Peyer's patch (tissue), 4 donors: ENCODE measurements around the gene ANKS1A. TPM values are rescaled to one million over a fixed set of nuclear protein-coding genes. Genes with fewer than 3 reads are reported as not detected.
"Not testable (repeated sequence)": the region's sequence is repeated elsewhere in the genome, so short reads cannot be mapped to it uniquely, and the experiment has no call there.

Experiments
- DNase-seq, 3 donors: peaks; one replicate each; pipeline ENCODE4 v3.0.0-alpha.2; 2017 to 2019
- H3K27ac ChIP-seq, 4 donors: fragments of 200-600 bp; sonication (generic); one replicate each; pipeline ENCODE4 v1.5.1; 2016 to 2019
- H3K27me3 ChIP-seq, 2 donors: fragments of 200-600 bp; sonication (generic); one replicate each; pipeline ENCODE4 v1.5.1; 2019
- H3K36me3 ChIP-seq, 3 donors: fragments of 200-600 bp; sonication (generic); one replicate each; pipeline ENCODE4 v1.5.1; 2016 to 2019
- H3K4me1 ChIP-seq, 4 donors: fragments of 200-600 bp; sonication (generic); one replicate each; pipeline ENCODE4 v1.5.1; 2016 to 2019
- H3K4me3 ChIP-seq, 4 donors: fragments of 200-600 bp; sonication (generic); 1 replicate in 3 of 4; 2 replicates in 1 of 4; pipeline ENCODE4 v1.5.1; 2016 to 2019; ENCODE audit warnings: mild to moderate bottlenecking in 1 of 4
- H3K9me3 ChIP-seq, 4 donors: fragments of 200-600 bp; sonication (generic); one replicate each; pipeline ENCODE4 v1.5.1; 2016 to 2019; ENCODE audit warnings: mild to moderate bottlenecking in 1 of 4
- POLR2A ChIP-seq, 2 donors: fragments of 450-650 bp; IDR thresholded peaks; one replicate each; pipeline ENCODE4 v1.5.1; 2017; ENCODE audit warnings: antibody characterized with exemption in 2 of 2, mild to moderate bottlenecking in 2 of 2, moderate library complexity in 2 of 2
- total RNA-seq, 4 donors: library from RNA; depleted of rRNA; stranded (reverse); fragments of >200 nt; gene quantifications; one replicate each; pipeline ENCODE4 v1.1.0, GENCODE V29; 2016
- TF ChIP-seq, protein P1 (sequence below), 6 experiments: fragments of 450-650 bp in 4 of 6; fragments of 200-600 bp in 2 of 6; sonication (generic) in 1 of 6; IDR thresholded peaks; one replicate each; pipeline ENCODE4 v1.5.1; 2017 to 2019; ENCODE audit warnings: antibody characterized with exemption in 6 of 6, mild to moderate bottlenecking in 3 of 6, moderate library complexity in 1 of 6

Gene ANKS1A
- total RNA-seq, 4 donors from 2014 or later, result 24.3 to 42.1 (median 31.9) TPM

DNA sequence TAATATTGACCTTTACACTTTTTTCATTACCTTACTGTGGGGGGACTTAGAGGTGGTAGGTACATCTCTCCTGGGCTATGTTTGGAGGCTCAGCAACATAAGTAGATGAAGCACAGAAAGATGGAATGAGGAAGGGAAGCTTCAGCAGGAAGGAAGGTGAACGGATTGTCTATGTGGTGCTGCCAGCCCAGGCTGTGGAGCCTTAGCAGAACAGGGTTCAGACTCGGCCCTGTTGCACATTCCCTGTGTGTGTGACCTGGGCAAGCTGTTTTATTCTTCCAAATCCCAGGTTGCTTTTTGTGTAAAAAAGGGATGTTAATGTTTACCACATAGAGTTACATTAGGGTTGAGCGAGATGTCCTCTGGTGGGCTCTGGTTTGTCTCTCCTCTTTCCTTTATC, 41.2 kb downstream of the ANKS1A start:
- Histone ChIP-seq H3K36me3 (no peaks in the 10 kb centered on the region), H3K27ac (no peak overlapping the region), H3K9me3 (no peaks in the 10 kb centered on the region), H3K27me3 (no peaks in the 10 kb centered on the region), H3K4me3 (no peak overlapping the region), H3K4me1 (no peaks in the 10 kb centered on the region)
- DNase-seq, result no peak
- no peak for TF ChIP-seq POLR2A (IDR thresholded peaks at IDR 0.05)
- TF ChIP-seq, protein P1, sequence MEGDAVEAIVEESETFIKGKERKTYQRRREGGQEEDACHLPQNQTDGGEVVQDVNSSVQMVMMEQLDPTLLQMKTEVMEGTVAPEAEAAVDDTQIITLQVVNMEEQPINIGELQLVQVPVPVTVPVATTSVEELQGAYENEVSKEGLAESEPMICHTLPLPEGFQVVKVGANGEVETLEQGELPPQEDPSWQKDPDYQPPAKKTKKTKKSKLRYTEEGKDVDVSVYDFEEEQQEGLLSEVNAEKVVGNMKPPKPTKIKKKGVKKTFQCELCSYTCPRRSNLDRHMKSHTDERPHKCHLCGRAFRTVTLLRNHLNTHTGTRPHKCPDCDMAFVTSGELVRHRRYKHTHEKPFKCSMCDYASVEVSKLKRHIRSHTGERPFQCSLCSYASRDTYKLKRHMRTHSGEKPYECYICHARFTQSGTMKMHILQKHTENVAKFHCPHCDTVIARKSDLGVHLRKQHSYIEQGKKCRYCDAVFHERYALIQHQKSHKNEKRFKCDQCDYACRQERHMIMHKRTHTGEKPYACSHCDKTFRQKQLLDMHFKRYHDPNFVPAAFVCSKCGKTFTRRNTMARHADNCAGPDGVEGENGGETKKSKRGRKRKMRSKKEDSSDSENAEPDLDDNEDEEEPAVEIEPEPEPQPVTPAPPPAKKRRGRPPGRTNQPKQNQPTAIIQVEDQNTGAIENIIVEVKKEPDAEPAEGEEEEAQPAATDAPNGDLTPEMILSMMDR (IDR thresholded peaks at IDR 0.05), result no peak

DNA sequence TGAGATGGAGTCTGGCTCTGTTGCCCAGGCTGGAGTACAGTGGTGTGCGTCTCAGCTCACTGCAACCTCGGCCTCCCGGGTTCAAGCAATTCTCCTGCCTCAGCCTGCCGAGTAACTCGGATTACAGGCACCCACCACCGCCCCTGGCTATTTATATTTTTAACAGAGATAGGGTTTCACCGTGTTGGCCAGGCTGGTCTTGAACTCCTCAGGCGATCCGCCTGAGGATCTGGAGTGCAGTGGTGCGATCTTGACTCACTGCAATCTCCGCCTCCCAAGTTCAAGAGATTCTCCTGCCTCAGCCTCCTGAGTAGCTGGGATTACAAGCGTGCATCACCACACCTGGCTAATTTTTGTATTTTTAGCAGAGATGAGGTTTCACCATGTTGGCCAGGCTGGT, 43.1 kb downstream of the ANKS1A start:
- H3K4me1 ChIP-seq, H3K9me3 ChIP-seq: not testable (repeated sequence)

DNA sequence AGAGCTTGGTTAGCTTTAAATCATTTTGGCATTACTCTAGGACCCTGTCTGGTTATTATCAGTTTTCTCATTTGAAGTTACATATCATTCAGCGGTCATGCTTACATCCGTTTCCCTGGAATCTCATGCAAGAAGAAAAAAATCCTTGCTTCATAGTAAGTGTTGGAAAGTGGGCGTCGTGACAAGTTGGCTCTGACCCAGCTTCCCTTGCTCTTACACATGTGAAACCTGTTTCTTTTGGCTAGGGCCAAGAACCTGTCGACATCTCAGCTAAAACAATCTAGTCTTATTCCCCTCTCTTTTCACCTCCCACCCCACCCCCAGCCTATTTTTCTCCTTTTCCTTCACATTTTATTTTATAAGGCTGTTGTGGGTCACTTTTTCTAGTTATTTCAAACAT, 45.5 kb downstream of the ANKS1A start:
- no peaks in the 10 kb centered on the region for H3K36me3 ChIP-seq
- H3K4me3 ChIP-seq, result no peak overlapping the region
- no peaks in the 10 kb centered on the region for H3K27me3 ChIP-seq
- no peak overlapping the region for H3K27ac ChIP-seq
- H3K4me1 ChIP-seq, result peaks cover 0 to 3% (median 0%) of the 10 kb centered on the region in 4 donors
- no peaks in the 10 kb centered on the region for H3K9me3 ChIP-seq
- no peak for DNase-seq
- TF ChIP-seq, protein P1 (IDR thresholded peaks at IDR 0.05), result no peak
- TF ChIP-seq POLR2A (IDR thresholded peaks at IDR 0.05), result no peak

More for the DNA sequence above, 43.1 kb downstream of the ANKS1A start:
- not testable (repeated sequence) for H3K27me3 ChIP-seq, H3K4me3 ChIP-seq, DNase-seq, H3K36me3 ChIP-seq, H3K27ac ChIP-seq

DNA sequence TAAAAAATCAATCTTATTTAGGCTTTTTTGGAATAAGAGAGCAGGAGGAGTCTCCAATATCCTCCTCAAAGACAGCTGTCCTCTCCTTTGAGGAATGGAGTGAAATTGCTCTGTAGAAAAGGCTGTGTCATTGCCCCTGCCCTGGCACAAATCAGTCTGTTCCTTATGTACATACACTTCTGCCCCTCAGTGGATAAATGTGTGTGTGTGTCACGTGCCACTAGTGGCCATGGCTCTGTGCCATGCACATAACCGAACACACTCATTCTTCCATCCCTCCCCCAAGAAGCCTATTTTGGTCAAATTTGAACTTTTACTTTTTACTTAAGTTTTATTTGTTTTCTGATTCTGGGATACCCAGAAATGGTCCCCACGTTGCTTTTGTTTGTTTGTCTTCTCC, 49.2 kb downstream of the ANKS1A start:
- H3K27ac ChIP-seq, result no peak overlapping the region
- no peaks in the 10 kb centered on the region for H3K27me3 ChIP-seq
- no peak overlapping the region for H3K4me3 ChIP-seq
- DNase-seq, result no peak
- no peaks in the 10 kb centered on the region for H3K9me3 ChIP-seq
- no peaks in the 10 kb centered on the region for H3K36me3 ChIP-seq
- H3K4me1 ChIP-seq, result peaks cover 0 to 10% (median 0%) of the 10 kb centered on the region in 4 donors
- TF ChIP-seq POLR2A (IDR thresholded peaks at IDR 0.05), result no peak

DNA sequence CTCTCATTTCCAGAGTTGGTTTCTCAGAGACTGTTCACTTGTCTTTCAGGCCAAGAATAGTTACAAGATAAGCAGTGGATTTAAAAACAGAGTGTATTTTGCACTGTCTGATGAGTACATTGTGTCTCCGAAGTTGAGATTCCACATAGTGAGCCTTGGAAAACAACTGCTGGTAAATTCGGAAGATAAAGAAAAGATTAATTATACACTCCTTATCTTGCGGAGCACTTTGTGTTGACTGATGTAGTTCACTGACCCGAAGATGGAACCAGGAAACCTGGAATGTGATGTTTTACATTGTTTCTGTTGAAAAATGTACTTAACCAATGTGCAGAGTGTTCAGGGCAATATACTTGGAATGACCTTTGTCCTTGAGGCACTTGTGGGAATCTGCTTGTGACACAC, 51.0 kb downstream of the ANKS1A start:
- Histone ChIP-seq H3K4me1 (peaks cover 0 to 10% (median 0%) of the 10 kb centered on the region in 4 donors), H3K27ac (no peak overlapping the region), H3K36me3 (no peaks in the 10 kb centered on the region), H3K9me3 (no peaks in the 10 kb centered on the region), H3K27me3 (no peaks in the 10 kb centered on the region), H3K4me3 (no peak overlapping the region)
- no peak for DNase-seq
- no peak for TF ChIP-seq POLR2A (IDR thresholded peaks at IDR 0.05)
- TF ChIP-seq, protein P1 (IDR thresholded peaks at IDR 0.05), result no peak

DNA sequence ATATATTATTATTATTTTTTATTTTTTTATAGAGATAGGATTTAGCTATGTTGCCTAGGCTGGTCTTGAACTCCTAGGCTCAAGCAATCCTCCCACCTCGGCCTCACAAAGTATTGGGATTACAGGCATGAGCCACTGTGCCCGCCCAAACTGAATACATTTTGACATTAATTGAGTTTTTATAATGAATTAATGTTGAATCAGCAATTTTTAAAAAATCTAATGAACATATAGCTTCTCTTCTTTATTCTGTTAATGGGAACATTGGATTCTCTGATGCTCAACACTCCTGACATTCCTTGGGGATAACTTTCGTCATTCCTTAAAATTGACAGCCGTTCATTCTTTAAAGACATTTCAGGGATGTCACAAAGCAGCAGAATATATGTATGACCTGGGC, 52.4 kb downstream of the ANKS1A start:
- Histone ChIP-seq H3K4me1 (peaks cover 0 to 10% (median 0%) of the 10 kb centered on the region in 4 donors), H3K27ac (no peak overlapping the region), H3K4me3 (no peak overlapping the region), H3K36me3 (no peaks in the 10 kb centered on the region), H3K27me3 (no peaks in the 10 kb centered on the region), H3K9me3 (no peaks in the 10 kb centered on the region)
- no peak for TF ChIP-seq POLR2A (IDR thresholded peaks at IDR 0.05)
- TF ChIP-seq, protein P1 (IDR thresholded peaks at IDR 0.05), result no peak
- no peak for DNase-seq

DNA sequence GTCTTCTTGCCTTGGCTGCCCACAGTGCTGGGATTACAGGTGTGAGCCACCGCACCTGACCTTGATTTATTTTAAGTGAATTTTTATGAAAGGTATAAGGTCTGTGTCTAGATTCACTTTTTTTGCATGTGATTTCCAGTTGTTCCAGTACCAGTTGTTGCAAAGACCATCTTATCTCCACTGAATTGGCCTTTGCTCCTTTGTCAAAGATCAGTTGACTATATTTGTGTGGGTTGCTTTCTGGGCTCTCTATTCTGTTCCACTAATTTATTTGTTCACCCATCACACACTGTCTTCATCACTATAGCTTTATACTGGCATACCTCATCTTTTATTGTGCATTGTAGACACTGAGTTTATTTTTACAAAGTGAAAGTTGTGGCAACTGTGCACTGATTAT, 56.3 kb downstream of the ANKS1A start:
- DNase-seq, result no peak
- Histone ChIP-seq H3K4me1 (no peaks in the 10 kb centered on the region), H3K27me3 (no peaks in the 10 kb centered on the region), H3K36me3 (no peaks in the 10 kb centered on the region), H3K27ac (no peak overlapping the region), H3K9me3 (no peaks in the 10 kb centered on the region), H3K4me3 (no peak overlapping the region)
- TF ChIP-seq POLR2A (IDR thresholded peaks at IDR 0.05), result no peak
- TF ChIP-seq, protein P1 (IDR thresholded peaks at IDR 0.05), result no peak
